Ishikawa (cell line): ENCODE measurements around the gene PPP3CB.

Experiments used
- CEBPB ChIP-seq: IDR thresholded peaks from 2 replicates; pipeline ENCODE4 v1.6.1; 2012
- CREB1 ChIP-seq: IDR thresholded peaks from 2 replicates; pipeline ENCODE4 v1.6.1; 2012; ENCODE audit warnings: low read depth
- EGR1 ChIP-seq: IDR thresholded peaks from 2 replicates; pipeline ENCODE4 v1.6.1; 2012
- EP300 ChIP-seq: IDR thresholded peaks from 2 replicates; pipeline ENCODE4 v1.6.1; 2012; ENCODE audit warnings: borderline replicate concordance
- FOXM1 ChIP-seq: IDR thresholded peaks from 2 replicates; pipeline ENCODE4 v1.6.1; 2012; ENCODE audit warnings: low read depth, borderline replicate concordance
- NFIC ChIP-seq: IDR thresholded peaks from 2 replicates; pipeline ENCODE4 v1.6.1; 2012
- RAD21 ChIP-seq: IDR thresholded peaks from 2 replicates; pipeline ENCODE4 v1.6.1; 2012; ENCODE audit warnings: low read depth
- TAF1 ChIP-seq: IDR thresholded peaks from 2 replicates; pipeline ENCODE4 v1.6.1; 2012; ENCODE audit warnings: low read depth, mild to moderate bottlenecking
- TCF12 ChIP-seq: IDR thresholded peaks from 2 replicates; pipeline ENCODE4 v1.6.1; 2012; ENCODE audit warnings: low read depth
- TEAD4 ChIP-seq: IDR thresholded peaks from 2 replicates; pipeline ENCODE4 v1.6.1; 2012
- YY1 ChIP-seq: IDR thresholded peaks from 2 replicates; pipeline ENCODE4 v1.6.1; 2012; ENCODE audit warnings: low read depth
- ZBTB7A ChIP-seq: IDR thresholded peaks from 2 replicates; pipeline ENCODE4 v1.6.1; 2012; ENCODE audit warnings: low read depth
- TF ChIP-seq, protein P1 (sequence below): IDR thresholded peaks from 2 replicates; pipeline ENCODE4 v1.6.1; 2012; ENCODE audit warnings: low read depth, mild to moderate bottlenecking
- TF ChIP-seq, protein P2 (sequence below): IDR thresholded peaks from 2 replicates; pipeline ENCODE4 v1.6.1; 2012
- TF ChIP-seq, protein P3 (sequence below): IDR thresholded peaks from 2 replicates; pipeline ENCODE4 v1.6.1; 2012

PPP3CB gene

DNA sequence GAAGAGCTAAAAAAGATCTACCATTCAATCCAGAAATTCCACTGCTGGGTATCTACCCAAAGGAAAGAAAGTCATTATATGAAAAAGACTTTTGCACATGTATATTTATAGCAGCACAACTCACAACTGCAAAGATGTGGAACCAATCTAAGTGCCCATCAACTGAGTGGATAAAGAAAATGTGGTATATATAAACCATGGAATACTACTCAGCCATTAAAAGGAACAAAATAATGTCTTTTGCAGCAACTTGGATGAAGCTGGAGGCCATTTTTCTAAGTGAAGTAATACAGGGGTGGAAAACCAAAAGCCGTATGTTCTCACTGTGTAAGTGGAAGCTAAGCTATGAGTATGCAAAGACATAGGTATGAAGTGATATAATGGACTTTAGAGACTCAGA is 84.9 kb downstream of the PPP3CB start:
- TF ChIP-seq CREB1 (no peak), EGR1 (no peak), CEBPB (no peak), EP300 (no peak), NFIC (no peak), TEAD4 (no peak)

DNA sequence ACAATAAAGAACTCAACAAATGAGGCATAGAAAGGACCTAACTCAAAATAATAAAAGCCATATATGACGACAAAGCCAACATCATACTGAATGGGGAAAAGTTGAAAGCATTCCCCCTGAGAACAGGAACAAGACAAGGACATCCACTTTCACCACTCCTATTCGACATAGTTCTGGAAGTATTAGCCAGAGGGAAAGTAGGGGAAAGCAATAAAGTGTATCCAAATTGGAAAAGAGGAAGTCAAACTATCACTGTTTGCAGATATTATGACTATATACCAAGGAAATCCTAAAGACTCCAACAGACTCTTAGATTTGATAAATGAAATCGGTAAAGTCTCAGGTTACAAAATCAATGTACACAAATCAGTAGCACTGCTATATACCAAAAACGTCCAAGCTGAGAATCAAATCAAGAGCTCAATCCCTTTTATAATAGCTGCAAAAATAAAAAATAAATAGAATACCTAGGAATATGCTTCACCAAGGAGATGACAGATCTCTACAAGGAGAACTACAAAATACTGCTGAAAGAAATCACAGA is 86.8 kb downstream of the PPP3CB start:
- TF ChIP-seq ZBTB7A: no peak

DNA sequence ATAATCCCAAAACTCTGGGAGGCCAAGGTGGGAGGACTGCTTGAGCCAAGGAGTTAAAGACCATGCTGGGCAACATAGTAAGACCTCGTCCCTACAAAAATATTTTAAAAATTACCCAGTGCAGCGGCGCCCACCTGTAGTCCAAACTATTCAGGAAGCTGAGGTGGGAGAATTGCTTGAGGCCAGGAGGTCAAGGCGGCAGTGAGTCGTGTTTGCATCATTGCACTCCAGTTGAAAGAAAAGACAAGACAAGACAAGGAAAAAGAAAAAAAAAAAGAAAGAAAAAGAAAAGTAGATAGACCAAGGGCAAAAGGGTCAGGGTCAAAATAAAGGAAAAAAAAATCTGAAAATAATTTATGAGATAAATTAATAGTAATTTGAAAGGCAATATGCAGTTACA is 87.8 kb downstream of the PPP3CB start:
- TF ChIP-seq EP300 (no peak), TCF12 (no peak), YY1 (no peak), CREB1 (no peak), ZBTB7A (no peak), TAF1 (no peak), NFIC (no peak), CEBPB (no peak), FOXM1 (no peak)
- TF ChIP-seq, protein P1, sequence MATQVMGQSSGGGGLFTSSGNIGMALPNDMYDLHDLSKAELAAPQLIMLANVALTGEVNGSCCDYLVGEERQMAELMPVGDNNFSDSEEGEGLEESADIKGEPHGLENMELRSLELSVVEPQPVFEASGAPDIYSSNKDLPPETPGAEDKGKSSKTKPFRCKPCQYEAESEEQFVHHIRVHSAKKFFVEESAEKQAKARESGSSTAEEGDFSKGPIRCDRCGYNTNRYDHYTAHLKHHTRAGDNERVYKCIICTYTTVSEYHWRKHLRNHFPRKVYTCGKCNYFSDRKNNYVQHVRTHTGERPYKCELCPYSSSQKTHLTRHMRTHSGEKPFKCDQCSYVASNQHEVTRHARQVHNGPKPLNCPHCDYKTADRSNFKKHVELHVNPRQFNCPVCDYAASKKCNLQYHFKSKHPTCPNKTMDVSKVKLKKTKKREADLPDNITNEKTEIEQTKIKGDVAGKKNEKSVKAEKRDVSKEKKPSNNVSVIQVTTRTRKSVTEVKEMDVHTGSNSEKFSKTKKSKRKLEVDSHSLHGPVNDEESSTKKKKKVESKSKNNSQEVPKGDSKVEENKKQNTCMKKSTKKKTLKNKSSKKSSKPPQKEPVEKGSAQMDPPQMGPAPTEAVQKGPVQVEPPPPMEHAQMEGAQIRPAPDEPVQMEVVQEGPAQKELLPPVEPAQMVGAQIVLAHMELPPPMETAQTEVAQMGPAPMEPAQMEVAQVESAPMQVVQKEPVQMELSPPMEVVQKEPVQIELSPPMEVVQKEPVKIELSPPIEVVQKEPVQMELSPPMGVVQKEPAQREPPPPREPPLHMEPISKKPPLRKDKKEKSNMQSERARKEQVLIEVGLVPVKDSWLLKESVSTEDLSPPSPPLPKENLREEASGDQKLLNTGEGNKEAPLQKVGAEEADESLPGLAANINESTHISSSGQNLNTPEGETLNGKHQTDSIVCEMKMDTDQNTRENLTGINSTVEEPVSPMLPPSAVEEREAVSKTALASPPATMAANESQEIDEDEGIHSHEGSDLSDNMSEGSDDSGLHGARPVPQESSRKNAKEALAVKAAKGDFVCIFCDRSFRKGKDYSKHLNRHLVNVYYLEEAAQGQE: no peak
- TF ChIP-seq, protein P2, sequence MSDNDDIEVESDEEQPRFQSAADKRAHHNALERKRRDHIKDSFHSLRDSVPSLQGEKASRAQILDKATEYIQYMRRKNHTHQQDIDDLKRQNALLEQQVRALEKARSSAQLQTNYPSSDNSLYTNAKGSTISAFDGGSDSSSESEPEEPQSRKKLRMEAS: no peak

DNA sequence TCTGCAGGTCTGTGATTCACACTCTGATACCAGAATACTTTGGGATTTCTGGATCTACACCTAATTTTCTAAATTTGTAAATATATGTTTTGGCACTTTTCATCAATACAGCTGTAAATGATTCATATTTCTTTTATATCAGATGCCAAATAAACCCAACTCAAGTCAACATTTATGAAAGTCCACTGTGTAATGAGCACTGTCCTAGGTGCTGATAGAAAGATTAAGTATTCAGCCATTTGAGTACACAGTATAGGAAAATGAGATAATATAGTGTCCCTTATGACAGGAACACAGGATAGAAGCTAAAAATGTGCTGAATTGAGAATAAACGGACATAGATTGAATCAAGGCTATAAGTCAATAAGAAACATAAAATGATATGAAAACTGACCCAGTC is 88.3 kb downstream of the PPP3CB start:
- TF ChIP-seq EP300: no peak
- TF ChIP-seq, protein P1: peak; percentile 81

DNA sequence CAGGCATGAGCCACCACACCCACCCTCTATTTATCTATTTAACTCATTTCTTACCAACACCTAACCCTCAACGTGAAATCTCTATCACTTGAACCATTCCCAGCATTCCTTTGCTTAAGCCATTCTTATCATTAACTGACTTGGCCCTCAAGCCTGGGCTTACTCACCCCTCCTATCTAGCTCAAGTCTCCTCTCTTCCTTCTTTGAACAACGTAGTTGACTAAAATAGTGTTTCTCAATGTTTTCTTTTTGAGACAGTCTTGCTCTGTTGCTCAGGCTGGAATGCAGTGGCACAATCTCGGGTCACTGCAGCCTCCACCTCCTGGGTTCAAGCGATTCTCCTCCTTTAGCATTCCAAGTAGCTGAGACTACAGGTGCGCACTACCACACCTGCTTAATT is 89.0 kb downstream of the PPP3CB start:
- no peak for TF ChIP-seq ZBTB7A
- TF ChIP-seq CEBPB: no peak
- TF ChIP-seq TEAD4: no peak
- TF ChIP-seq YY1: no peak
- no peak for TF ChIP-seq NFIC
- TF ChIP-seq, protein P1: no peak
- no peak for TF ChIP-seq EGR1
- TF ChIP-seq, protein P3, sequence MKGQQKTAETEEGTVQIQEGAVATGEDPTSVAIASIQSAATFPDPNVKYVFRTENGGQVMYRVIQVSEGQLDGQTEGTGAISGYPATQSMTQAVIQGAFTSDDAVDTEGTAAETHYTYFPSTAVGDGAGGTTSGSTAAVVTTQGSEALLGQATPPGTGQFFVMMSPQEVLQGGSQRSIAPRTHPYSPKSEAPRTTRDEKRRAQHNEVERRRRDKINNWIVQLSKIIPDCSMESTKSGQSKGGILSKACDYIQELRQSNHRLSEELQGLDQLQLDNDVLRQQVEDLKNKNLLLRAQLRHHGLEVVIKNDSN: no peak

DNA sequence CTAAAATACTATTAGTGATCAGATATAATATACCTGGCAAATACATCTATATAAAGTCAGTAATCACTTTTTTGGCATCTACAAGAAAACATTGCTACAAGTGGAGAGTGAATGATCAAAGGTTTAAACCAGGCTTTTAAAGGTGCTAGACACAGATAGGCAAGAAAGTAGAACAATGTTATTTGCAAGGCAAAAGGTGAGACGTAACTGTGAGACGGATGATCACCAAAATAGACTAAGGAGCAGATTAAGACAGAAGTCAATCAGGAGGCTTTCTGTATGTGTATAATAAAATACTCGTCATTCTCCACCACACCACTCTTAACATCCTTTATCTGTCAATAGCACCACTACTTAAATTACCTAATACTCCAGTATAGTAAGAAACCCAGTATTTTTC is 90.3 kb downstream of the PPP3CB start:
- TF ChIP-seq, protein P3: no peak
- TF ChIP-seq TAF1 (no peak), EGR1 (no peak), FOXM1 (no peak), NFIC (no peak), ZBTB7A (no peak), CREB1 (no peak)

DNA sequence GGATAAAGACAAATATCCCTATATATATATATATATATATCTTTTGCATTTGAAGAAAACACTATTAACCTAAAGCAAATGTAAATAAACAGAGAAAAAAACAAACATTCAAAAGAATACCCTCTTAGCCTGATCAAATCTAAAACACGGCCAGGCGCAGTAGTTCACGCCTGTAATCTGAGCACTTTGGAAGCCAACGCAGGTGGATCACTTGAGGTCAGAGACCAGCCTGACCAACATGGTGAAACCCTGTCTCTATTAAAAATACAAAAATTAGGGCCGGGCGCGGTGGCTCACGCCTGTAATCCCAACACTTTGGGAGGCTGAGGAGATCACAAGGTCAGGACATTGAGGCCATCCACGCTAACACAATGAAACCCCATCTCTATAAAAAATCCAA is 91.1 kb downstream of the PPP3CB start:
- TF ChIP-seq, protein P2: no peak
- no peak for TF ChIP-seq CREB1
- TF ChIP-seq EGR1: no peak
- TF ChIP-seq NFIC: no peak
- no peak for TF ChIP-seq FOXM1
- TF ChIP-seq TCF12: no peak
- no peak for TF ChIP-seq EP300
- TF ChIP-seq TEAD4: no peak
- TF ChIP-seq RAD21: no peak
- no peak for TF ChIP-seq YY1
- TF ChIP-seq CEBPB: no peak
- TF ChIP-seq, protein P3: no peak
